Activated T-helper 2 cell treated with anti-CD3 and anti-CD28 coated beads, Interferon-gamma antibody, Interleukin-2, Interleukin-4, amounts not matched to agents 10 μg/mL and 5 μg/mL and 100 μg/mL, durations not matched to agents 14 hours and 24 hours and 36 hours (primary cell): ENCODE data around the gene HYAL2. TPM values are rescaled to one million over a fixed set of nuclear protein-coding genes. Genes with fewer than 3 reads are reported as not detected.
A peak's percentile ranks its signal among the peaks of the same experiment; 100 is the strongest.

Source experiments
- DNase-seq: peaks from one replicate; pipeline ENCODE4 v3.0.0; 2021; ENCODE audit warnings: low spot score
- H3K27ac Mint-ChIP-seq: one replicate; pipeline ENCODE4 v1.8.0; 2021; ENCODE audit warnings: mixed read lengths
- H3K27me3 Mint-ChIP-seq: one replicate; pipeline ENCODE4 v1.8.0; 2021; ENCODE audit warnings: low read depth, mixed read lengths
- H3K36me3 Mint-ChIP-seq: one replicate; pipeline ENCODE4 v1.8.0; 2021; ENCODE audit warnings: low read depth, mixed read lengths
- H3K4me1 Mint-ChIP-seq: one replicate; pipeline ENCODE4 v1.8.0; 2021; ENCODE audit warnings: low read depth, mixed read lengths
- H3K4me3 Mint-ChIP-seq: one replicate; pipeline ENCODE4 v1.8.0; 2021; ENCODE audit warnings: low read depth, mild to moderate bottlenecking, moderate library complexity, mixed read lengths
- H3K9me3 Mint-ChIP-seq: one replicate; pipeline ENCODE4 v1.8.0; 2021; ENCODE audit warnings: mixed read lengths
- intact Hi-C: fragments of 100-400 bp; cut with micrococcal nuclease; formaldehyde crosslinking; loops from one replicate; pipeline ENCODE4 v1.15.1; 2023
- total RNA-seq: library from RNA; stranded (reverse); gene quantifications from 2 replicates; pipeline ENCODE4 v1.2.3, GENCODE V29; 2022

HYAL2 gene
- total RNA-seq, 1 donor from 2014 or later, result 15.2 TPM

DNA sequence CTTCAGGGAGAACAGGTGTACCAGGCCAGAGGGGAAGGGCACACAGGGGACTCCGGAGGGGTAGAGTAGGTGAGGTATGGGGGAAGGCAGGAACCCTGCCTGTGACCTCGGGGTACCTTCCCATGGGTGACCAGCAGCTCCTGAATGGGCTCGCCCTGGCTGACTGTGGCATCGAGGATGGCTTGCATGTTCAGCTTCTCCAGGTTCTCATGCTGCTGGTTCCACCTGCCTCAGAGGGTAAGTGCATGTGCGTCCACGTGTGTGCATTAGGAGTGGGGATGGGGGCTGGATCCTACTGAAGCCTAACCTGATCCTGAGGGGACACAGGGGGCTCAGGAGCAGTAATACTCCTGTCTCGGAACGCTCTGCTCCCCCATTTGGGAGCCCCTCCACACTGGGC is 22.5 kb upstream of the HYAL2 start:
- H3K27ac Mint-ChIP-seq, result no peak overlapping the region
- no peak overlapping the region for H3K4me3 Mint-ChIP-seq
- DNase-seq, result no peak
- H3K36me3 Mint-ChIP-seq, result peaks cover 26% of the 10 kb centered on the region
- intact Hi-C loops, result no loop called here
- no peaks in the 10 kb centered on the region for H3K27me3 Mint-ChIP-seq
- H3K4me1 Mint-ChIP-seq, result peaks cover 27% of the 10 kb centered on the region
- no peaks in the 10 kb centered on the region for H3K9me3 Mint-ChIP-seq

DNA sequence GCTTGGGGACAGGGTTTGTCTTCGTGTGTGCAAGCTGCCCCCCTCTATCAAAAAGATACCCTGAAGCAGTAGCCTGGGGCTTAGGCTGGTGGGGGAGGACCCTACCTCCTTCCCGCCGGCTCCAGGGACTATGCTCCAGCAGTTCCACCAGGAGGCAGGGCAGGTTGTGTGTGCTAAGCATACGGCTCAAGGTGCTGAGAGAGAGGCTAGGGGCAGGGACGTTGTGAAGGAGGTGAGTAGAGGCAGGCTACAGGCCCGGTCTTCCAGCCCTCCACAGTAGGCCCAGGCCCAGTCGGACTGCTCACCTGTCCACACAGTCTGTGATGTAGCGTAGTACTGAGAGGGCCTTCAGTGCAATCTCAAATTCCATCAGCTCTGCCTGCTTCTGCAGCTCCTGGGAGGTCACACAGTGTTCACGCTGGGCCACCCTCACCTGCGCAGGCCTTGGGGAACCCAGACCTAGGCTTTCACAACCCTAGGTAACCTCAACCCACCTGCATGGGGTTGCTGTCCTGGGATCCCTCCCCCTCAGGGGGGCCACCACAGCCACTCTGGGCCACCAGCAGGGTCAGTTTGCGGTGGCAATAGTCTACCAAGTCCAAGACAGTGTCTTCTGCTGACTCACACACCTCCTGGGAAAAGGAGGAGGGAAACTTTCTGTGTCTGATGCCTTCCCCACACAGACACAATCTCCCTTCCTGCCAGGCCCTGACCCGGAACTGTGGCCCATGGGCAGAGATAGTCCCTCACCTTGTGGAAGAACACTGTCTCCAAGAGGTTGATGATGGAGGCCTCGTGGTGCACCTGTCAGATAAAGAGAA is 20.5 kb upstream of the HYAL2 start:
- Mint-ChIP-seq H3K36me3 (peaks cover 29% of the 10 kb centered on the region), H3K9me3 (no peaks in the 10 kb centered on the region), H3K27me3 (no peaks in the 10 kb centered on the region), H3K4me3 (no peak overlapping the region), H3K4me1 (peaks cover 29% of the 10 kb centered on the region), H3K27ac (no peak overlapping the region)
- intact Hi-C loops, result no loop called here
- DNase-seq, result no peak

DNA sequence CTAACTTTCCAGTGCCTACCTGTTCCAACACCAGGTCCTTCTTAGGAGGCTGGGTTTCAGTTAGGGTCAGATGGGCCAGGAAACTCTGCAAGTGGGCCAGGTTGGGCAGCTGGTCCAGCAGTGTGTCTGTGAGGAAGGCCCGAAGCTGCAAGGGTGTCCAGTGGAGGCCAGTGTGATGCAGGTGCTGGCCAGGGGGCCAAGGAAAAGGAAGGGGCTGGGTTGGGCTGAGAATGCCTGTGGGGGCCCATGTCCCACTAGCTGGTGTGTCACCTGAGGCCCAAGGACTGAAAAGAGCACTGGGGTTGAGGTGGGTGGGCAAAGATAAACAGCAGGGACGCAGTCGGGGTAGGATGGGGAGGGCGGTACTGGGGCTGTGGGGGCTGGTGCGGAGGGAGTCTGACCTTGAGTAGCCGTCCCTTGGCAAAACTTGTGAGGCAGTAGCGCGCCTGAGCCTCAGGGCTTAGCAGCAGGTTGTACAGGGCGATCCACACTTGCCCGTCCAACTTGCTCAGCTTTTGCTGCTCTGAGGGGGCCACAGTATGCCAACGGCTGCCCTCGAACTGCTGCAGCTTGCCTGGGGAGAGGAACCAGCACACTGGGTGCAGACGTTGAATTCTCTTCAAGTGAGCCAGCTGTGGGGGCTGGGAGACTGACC is 19.6 kb upstream of the HYAL2 start:
- DNase-seq, result no peak
- peaks cover 28% of the 10 kb centered on the region for H3K36me3 Mint-ChIP-seq
- intact Hi-C loops, result loop anchor here (2.0 kb wide), 1 partner anchor 17 kb away; the partner anchor contains the start of gene TMEM115
- H3K27ac Mint-ChIP-seq, result peak overlapping the region; percentile 96
- peaks cover 25% of the 10 kb centered on the region for H3K4me1 Mint-ChIP-seq
- no peaks in the 10 kb centered on the region for H3K27me3 Mint-ChIP-seq
- H3K4me3 Mint-ChIP-seq, result peak overlapping the region; percentile 95
- no peaks in the 10 kb centered on the region for H3K9me3 Mint-ChIP-seq

DNA sequence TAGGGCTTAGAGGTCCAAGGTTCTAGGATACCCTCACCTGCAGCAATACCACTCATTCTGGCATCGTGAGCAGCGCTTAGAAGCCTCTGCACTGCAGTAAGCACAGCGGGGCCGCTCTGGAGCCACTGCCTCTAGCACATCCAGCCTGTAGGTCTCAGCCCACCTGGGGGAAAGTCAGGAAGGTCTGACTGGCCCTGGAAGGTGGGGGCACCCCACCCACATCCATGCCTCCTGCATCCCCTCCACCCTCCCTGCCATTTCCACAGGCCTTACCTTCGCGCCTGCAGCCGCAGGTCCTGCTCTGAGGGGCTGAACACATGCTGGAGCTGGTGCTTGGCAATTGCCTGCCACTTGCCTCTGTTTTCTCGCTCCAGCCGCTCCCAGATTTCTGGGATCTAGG is 19.0 kb upstream of the HYAL2 start:
- H3K4me3 Mint-ChIP-seq, result peak overlapping the region; percentile 95
- no peaks in the 10 kb centered on the region for H3K9me3 Mint-ChIP-seq
- no peaks in the 10 kb centered on the region for H3K27me3 Mint-ChIP-seq
- no peak for DNase-seq
- peaks cover 32% of the 10 kb centered on the region for H3K36me3 Mint-ChIP-seq
- peak overlapping the region; percentile 96 for H3K27ac Mint-ChIP-seq
- H3K4me1 Mint-ChIP-seq, result peaks cover 25% of the 10 kb centered on the region
- intact Hi-C loops, result loop anchor here (2.0 kb wide), 1 partner anchor 17 kb away; the partner anchor contains the start of gene TMEM115

DNA sequence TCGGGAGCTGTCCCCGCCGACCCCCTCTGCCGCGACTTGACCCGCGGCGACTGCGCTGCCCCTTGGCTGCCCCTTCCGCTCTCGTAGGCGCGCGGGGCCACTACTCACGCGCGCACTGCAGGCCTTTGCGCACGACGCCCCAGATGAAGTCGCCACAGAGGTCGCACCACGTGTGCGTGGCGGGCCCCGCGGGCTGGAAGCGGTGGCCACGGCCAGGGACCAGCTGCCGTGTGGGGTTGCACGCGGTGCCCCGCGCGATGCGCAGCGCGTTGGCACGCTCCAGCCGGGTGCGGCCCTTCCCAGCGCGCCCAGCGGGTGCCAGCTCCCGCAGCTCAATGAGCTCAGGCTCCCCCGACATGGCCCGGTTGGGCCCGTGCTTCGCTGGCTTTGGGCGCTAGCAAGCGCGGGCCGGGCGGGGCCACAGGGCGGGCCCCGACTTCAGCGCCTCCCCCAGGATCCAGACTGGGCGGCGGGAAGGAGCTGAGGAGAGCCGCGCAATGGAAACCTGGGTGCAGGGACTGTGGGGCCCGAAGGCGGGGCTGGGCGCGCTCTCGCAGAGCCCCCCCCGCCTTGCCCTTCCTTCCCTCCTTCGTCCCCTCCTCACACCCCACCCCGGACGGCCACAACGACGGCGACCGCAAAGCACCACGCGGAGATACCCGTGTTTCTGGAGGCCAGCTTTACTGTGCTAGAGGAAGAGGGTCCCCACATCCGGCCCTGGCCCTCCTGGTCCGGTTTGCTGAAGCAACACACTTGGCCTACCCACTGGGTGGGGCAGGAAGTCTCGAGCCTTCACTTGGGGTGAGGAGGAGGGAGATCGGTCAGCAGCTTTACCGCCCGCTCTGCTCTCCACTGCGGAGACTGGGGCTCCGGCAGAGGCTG is 18.1 kb upstream of the HYAL2 start, which contains the start of gene RASSF1:
Gene RASSF1, minus strand, starts transcription at position 389 of the 882 bp plus-strand sequence. Its CDS starts 31 bp downstream, at position 358.
- intact Hi-C loops, result loop anchor here (2.0 kb wide), 1 partner anchor 18 kb away; the partner anchor contains the start of gene TMEM115
- Mint-ChIP-seq H3K27ac (peak within 1 kb of the TSS; percentile 96), H3K9me3 (no peaks in the 10 kb centered on the region), H3K4me1 (peaks cover 30% of the 10 kb centered on the region), H3K27me3 (no peaks in the 10 kb centered on the region), H3K4me3 (peak within 1 kb of the TSS; percentile 95), H3K36me3 (peaks cover 41% of the 10 kb centered on the region)
- peak; percentile 82 for DNase-seq

DNA sequence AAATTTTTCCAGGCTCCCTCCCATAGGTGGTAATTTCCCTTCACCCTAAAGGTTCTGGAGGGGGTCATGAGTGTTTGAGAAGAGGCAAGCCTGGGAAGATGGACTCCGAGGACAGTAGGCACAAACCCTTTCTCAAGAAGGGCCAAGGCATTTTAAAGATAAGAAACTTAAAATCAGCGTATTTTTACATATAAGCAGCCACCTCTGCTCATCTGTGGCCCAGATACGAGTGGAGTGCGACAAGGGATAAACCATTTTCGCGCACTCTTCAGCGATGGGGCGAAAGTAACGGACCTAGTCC is 17.6 kb upstream of the HYAL2 start:
- intact Hi-C loops, result loop anchor here (2.0 kb wide), 1 partner anchor 19 kb away; the partner anchor contains the start of gene TMEM115
- DNase-seq, result no peak
- no peaks in the 10 kb centered on the region for H3K27me3 Mint-ChIP-seq
- peak overlapping the region; percentile 95 for H3K4me3 Mint-ChIP-seq
- H3K9me3 Mint-ChIP-seq, result no peaks in the 10 kb centered on the region
- H3K4me1 Mint-ChIP-seq, result peaks cover 34% of the 10 kb centered on the region
- H3K27ac Mint-ChIP-seq, result peak overlapping the region; percentile 93
- H3K36me3 Mint-ChIP-seq, result peaks cover 47% of the 10 kb centered on the region

DNA sequence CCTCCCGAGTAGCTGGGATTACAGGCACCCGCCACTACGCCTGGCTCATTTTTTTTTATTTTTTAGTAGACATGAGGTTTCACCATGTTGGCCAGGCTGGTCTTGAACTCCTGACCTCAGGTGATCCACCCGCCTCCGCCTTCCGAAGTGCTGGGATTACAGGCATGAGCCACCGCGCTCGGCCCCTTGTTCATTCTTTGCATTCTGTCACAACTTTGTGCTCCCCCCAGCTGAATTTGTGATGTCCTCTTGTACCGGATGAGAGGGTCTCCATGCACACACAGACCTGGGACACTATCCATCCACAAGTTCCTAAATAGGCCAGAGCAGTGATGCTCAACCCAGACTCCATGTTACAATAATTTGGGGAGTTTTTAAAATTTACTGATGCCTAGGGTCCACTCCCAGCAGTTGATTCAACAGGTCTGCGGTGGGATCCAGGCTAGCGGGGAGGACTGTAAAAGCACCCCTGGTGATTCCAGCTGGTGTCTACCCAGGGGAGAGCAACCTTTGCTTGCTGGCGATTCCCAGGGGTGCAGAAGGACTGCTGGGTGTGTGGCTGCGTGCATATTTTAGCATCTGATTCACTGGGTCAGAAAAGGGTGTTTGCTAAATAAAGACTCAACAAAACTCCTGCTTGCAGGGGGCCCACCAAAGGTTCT is 17.1 kb upstream of the HYAL2 start:
- intact Hi-C loops, result loop anchor here (2.0 to 5.0 kb wide), 3 partner anchors 19 to 263 kb away; partner anchors contain the start of genes GNAI2 and TMEM115
- Mint-ChIP-seq H3K9me3 (no peaks in the 10 kb centered on the region), H3K4me3 (peak overlapping the region; percentile 95), H3K36me3 (peaks cover 50% of the 10 kb centered on the region), H3K27ac (peak overlapping the region; percentile 93), H3K4me1 (peaks cover 32% of the 10 kb centered on the region), H3K27me3 (no peaks in the 10 kb centered on the region)
- DNase-seq, result no peak

DNA sequence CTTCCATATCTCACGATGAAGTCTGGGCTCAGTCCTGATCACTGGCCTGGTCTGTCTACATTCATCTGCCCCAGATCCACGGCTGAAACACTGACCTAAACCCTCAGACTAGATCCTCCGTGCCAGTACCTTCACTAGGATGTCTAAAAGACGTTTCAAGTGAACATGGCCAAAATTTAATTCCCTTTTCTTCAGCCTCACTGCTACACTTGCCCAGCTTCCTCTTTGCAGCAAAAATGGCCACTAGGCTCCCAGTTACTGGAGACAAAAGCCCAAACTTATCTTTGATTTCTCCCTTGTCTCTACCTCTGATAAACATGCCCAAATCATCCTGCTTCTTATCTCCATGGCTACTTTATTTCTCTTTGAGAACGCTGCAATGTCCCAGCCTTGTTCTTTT is 16.4 kb upstream of the HYAL2 start:
- Mint-ChIP-seq H3K4me1 (peaks cover 36% of the 10 kb centered on the region), H3K4me3 (peak overlapping the region; percentile 95), H3K27ac (peak overlapping the region; percentile 93), H3K36me3 (peaks cover 57% of the 10 kb centered on the region), H3K27me3 (no peaks in the 10 kb centered on the region), H3K9me3 (no peaks in the 10 kb centered on the region)
- intact Hi-C loops, result loop anchor here (1.0 to 5.0 kb wide), 3 partner anchors 11 to 263 kb away; partner anchors contain the start of genes CYB561D2, GNAI2 and NPRL2
- DNase-seq, result no peak

DNA sequence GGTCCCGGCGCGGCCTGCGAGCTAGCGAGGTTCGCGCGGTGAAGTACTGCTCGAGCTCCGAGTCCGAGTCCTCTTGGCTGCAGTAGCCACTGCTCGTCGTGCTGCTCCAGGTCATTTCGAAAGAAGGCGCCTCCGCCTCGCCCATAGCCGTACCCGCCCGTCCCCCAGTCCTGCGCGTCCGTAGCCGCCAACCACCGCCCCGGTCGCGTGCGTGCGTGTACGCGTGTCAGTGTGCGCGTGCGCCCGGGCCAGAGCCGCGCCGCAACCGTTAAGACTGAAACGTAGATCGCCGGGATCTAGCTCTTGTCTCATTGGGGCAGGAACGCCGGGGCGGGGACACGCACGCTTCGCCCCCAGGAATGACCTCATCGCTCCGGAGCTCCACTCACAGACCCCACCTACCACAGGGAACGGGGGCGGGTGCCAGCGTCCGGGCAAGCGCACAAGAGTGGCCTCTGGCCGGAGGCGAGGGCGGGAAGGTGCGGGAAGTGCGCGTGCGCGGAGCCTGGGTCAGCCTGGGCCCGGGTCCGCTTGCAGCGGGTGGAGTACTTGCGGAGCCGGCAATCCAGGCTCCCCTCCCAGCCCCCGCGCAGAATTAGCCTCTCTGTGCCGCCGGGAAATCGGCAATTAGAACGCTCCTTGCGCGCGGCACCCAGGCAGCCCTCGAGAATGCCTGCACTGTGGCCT is 14.8 kb upstream of the HYAL2 start:
- peak; percentile 97 for DNase-seq
- Mint-ChIP-seq H3K9me3 (no peaks in the 10 kb centered on the region), H3K27me3 (no peaks in the 10 kb centered on the region), H3K27ac (peak overlapping the region; percentile 93), H3K4me3 (peak overlapping the region; percentile 95), H3K4me1 (peaks cover 41% of the 10 kb centered on the region), H3K36me3 (peaks cover 63% of the 10 kb centered on the region)
- intact Hi-C loops, result loop anchor here (1.0 to 5.0 kb wide), 5 partner anchors 9 to 265 kb away; partner anchors contain the start of genes GNAI2, HYAL3, IFRD2 and NAA80

DNA sequence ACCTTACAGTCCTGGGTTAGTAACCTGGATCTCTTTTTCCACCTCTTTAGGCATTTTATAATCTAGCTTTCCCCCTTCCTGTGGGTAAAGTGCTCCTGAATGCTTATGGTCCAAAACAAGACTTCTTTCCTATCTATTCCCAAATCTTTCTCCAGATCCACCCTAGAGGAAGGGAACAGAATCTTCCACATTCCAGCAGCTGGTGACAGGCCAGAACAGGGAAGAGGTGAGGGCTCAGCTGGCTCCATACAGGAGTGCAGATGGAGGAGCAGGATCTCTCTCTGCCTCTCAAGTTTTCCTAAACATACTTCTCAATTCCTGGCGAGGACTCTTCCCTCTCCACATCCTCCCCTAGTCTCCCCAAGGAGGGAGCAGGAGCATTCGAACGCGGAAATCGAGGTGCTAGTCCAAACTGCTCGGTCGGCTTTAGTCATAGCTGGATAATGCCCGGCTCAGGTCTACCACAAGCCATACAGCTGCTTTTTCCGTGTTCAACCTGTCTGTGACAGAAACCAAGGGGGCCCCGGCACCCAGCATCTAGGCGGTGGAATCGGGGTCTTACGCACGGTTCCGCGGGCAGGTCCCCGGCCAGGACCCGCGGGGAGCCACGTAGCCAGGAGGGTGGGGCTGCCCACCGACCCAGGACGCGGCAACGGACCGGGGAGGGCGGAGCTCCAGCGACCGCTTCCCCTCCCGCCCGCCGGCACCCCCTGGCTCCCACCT is 14.1 kb upstream of the HYAL2 start:
- Mint-ChIP-seq H3K4me3 (peak overlapping the region; percentile 95), H3K9me3 (no peaks in the 10 kb centered on the region), H3K27me3 (no peaks in the 10 kb centered on the region), H3K36me3 (peaks cover 70% of the 10 kb centered on the region), H3K4me1 (peaks cover 41% of the 10 kb centered on the region), H3K27ac (peak overlapping the region; percentile 96)
- intact Hi-C loops, result loop anchor here (1.0 to 5.0 kb wide), 5 partner anchors 8 to 266 kb away; partner anchors contain the start of genes GNAI2, HYAL3, IFRD2 and NAA80
- DNase-seq, result no peak
